H1 (cell line): Measurements from ENCODE around the gene SPTBN4. TPM values are rescaled to one million over a fixed set of nuclear protein-coding genes. Genes with fewer than 3 reads are reported as not detected.

Experiments used
- CTCF ChIA-PET: fragments of 300-600 bp; sonication (Branson Sonifier 250); formaldehyde crosslinking; loops from one replicate; lab custom pipeline; 2021; ENCODE audit not compliant: partially characterized antibody; lab: Charles Lee
- POLR2A ChIA-PET: fragments of 300-600 bp; sonication (Branson Sonifier 250); formaldehyde crosslinking; loops from one replicate; lab custom pipeline; 2021; ENCODE audit warnings: inconsistent platforms; ENCODE audit not compliant: partially characterized antibody; lab: Charles Lee
- DNase-seq, 2 experiments: peaks; one replicate each; pipeline versions ENCODE4 v3.0.0 to v3.0.0-alpha.2; 2010 to 2022; ENCODE audit warnings: low spot score in 2 of 2, low read depth in 1 of 2, mixed read lengths in 1 of 2
- FAIRE-seq: peaks from 2 replicates; lab custom pipeline; 2011; peaks lifted over from hg19 to GRCh38; lab: Jason Lieb, UNC
- H2AFZ ChIP-seq: 2 replicates; pipeline ENCODE4 v1.8.1; 2012; ENCODE audit warnings: low read length, inconsistent platforms
- H2AK5ac ChIP-seq: 2 replicates; pipeline ENCODE4 v1.6.1; 2013; ENCODE audit warnings: low read depth, low read length
- H2BK120ac ChIP-seq: replicated peaks from 2 replicates; pipeline ENCODE3; 2013; ENCODE audit warnings: low read depth, low read length, inconsistent platforms
- H2BK12ac ChIP-seq: 2 replicates; pipeline ENCODE4 v1.6.1; 2013; ENCODE audit warnings: low read depth, low read length
- H2BK15ac ChIP-seq: 2 replicates; pipeline ENCODE4 v1.6.1; 2013; ENCODE audit warnings: low read length
- H2BK20ac ChIP-seq: 2 replicates; pipeline ENCODE4 v1.6.1; 2013; ENCODE audit warnings: low read length
- H2BK5ac ChIP-seq: 2 replicates; pipeline ENCODE4 v1.6.1; 2013; ENCODE audit warnings: low read depth, low read length
- H3K14ac ChIP-seq: 2 replicates; pipeline ENCODE4 v1.6.1; 2013; ENCODE audit warnings: inconsistent platforms; ENCODE audit not compliant: insufficient read length
- H3K18ac ChIP-seq: 2 replicates; pipeline ENCODE4 v1.6.1; 2013; ENCODE audit warnings: low read length; ENCODE audit errors: extremely low read depth
- H3K23ac ChIP-seq: 2 replicates; pipeline ENCODE4 v1.6.1; 2013; ENCODE audit warnings: inconsistent platforms; ENCODE audit not compliant: insufficient read length
- H3K23me2 ChIP-seq: 2 replicates; pipeline ENCODE4 v1.6.1; 2013; ENCODE audit warnings: low read depth, low read length
- H3K27ac ChIP-seq: 2 replicates; pipeline ENCODE4 v1.6.1; 2011; ENCODE audit warnings: low read depth, low read length, inconsistent platforms
- H3K27me3 ChIP-seq, 4 experiments: replicated peaks in 1 of 4; 1 replicate in 1 of 4; 2 replicates in 3 of 4; pipeline versions ENCODE4 v1.6.1 to v1.8.1; 2011 to 2013; ENCODE audit warnings: low read length in 3 of 4, mild to moderate bottlenecking in 3 of 4, inconsistent platforms in 2 of 4, mixed read lengths in 2 of 4, moderate library complexity in 1 of 4; ENCODE audit not compliant: control insufficient read depth in 3 of 4, insufficient read depth in 3 of 4; ENCODE audit errors: extremely low read depth in 1 of 4
- H3K36me3 ChIP-seq, 4 experiments: 2 replicates each; pipeline versions ENCODE4 v1.6.1 to v1.8.1; 2011 to 2013; ENCODE audit warnings: mild to moderate bottlenecking in 4 of 4, low read length in 3 of 4, moderate library complexity in 2 of 4, control low read depth in 1 of 4, inconsistent platforms in 1 of 4; ENCODE audit not compliant: insufficient read depth in 4 of 4, control insufficient read depth in 2 of 4
- H3K4ac ChIP-seq: replicated peaks from 2 replicates; pipeline ENCODE3; 2013; ENCODE audit warnings: low read length, low read depth, mixed read lengths, inconsistent platforms; ENCODE audit not compliant: insufficient read length
- H3K4me1 ChIP-seq, 4 experiments: replicated peaks in 1 of 4; 1 replicate in 1 of 4; 2 replicates in 3 of 4; pipeline versions ENCODE4 v1.6.1 to v1.8.1; 2011 to 2013; ENCODE audit warnings: low read length in 3 of 4, inconsistent platforms in 2 of 4, mixed read lengths in 1 of 4; ENCODE audit not compliant: insufficient read depth in 4 of 4, control insufficient read depth in 3 of 4
- H3K4me2 ChIP-seq, 2 experiments: 2 replicates each; pipeline versions ENCODE4 v1.6.1 to v1.8.1; 2011 to 2013; ENCODE audit warnings: low read depth in 2 of 2, low read length in 2 of 2, control low read depth in 1 of 2, inconsistent platforms in 1 of 2, mild to moderate bottlenecking in 1 of 2; ENCODE audit not compliant: insufficient read depth in 1 of 2
- H3K4me3 ChIP-seq, 4 experiments: fragments of 200-600, 300-600 bp in 1 of 4; sonication (generic), shearing (Covaris generic), sonication (Bioruptor Twin) in 1 of 4; 2 replicates each; pipeline versions ENCODE4 v1.5.1 to v1.8.1; 2011 to 2016; ENCODE audit warnings: low read length in 4 of 4, low read depth in 3 of 4, control low read depth in 2 of 4, inconsistent platforms in 2 of 4, mild to moderate bottlenecking in 2 of 4, mixed read lengths in 1 of 4, moderate library complexity in 1 of 4; ENCODE audit not compliant: insufficient read depth in 2 of 4; ENCODE audit errors: extremely low read depth in 1 of 4
- H3K56ac ChIP-seq: replicated peaks from 2 replicates; pipeline ENCODE3; 2013; ENCODE audit warnings: low read depth, mild to moderate bottlenecking, mixed read lengths, low read length, inconsistent platforms; ENCODE audit not compliant: insufficient read length
- H3K79me1 ChIP-seq: 2 replicates; pipeline ENCODE4 v1.6.1; 2013; ENCODE audit warnings: low read depth, low read length, control low read depth
- H3K79me2 ChIP-seq, 2 experiments: 2 replicates each; pipeline versions ENCODE4 v1.6.1 to v1.8.1; 2012 to 2013; ENCODE audit warnings: low read length in 2 of 2, mild to moderate bottlenecking in 2 of 2, inconsistent platforms in 1 of 2; ENCODE audit not compliant: insufficient read depth in 2 of 2, control insufficient read depth in 1 of 2
- H3K9ac ChIP-seq, 4 experiments: replicated peaks in 1 of 4; 1 replicate in 1 of 4; 2 replicates in 3 of 4; pipeline versions ENCODE4 v1.6.1 to v1.8.1; 2011 to 2013; ENCODE audit warnings: low read depth in 3 of 4, low read length in 3 of 4, control low read depth in 2 of 4, mild to moderate bottlenecking in 2 of 4, moderate library complexity in 2 of 4, inconsistent platforms in 1 of 4; ENCODE audit errors: extremely low read depth in 1 of 4
- H3K9me3 ChIP-seq, 2 experiments: 2 replicates each; pipeline versions ENCODE4 v1.6.1 to v1.8.1; 2012 to 2013; ENCODE audit warnings: mild to moderate bottlenecking in 2 of 2, moderate library complexity in 2 of 2, control low read depth in 1 of 2, inconsistent platforms in 1 of 2, low read depth in 1 of 2, low read length in 1 of 2, mixed read lengths in 1 of 2; ENCODE audit not compliant: insufficient read depth in 2 of 2
- H4K20me1 ChIP-seq, 2 experiments: replicated peaks in 1 of 2; 2 replicates each; pipeline versions ENCODE3 to v1.8.1; 2011 to 2013; ENCODE audit warnings: inconsistent platforms in 2 of 2, low read length in 2 of 2, mild to moderate bottlenecking in 1 of 2; ENCODE audit not compliant: insufficient read depth in 2 of 2, control insufficient read depth in 1 of 2
- H4K5ac ChIP-seq: 2 replicates; pipeline ENCODE4 v1.6.1; 2013; ENCODE audit warnings: low read length, low read depth, mixed read lengths, inconsistent platforms; ENCODE audit not compliant: insufficient read length
- H4K8ac ChIP-seq: 2 replicates; pipeline ENCODE4 v1.8.0; 2013; ENCODE audit warnings: mild to moderate bottlenecking, moderate library complexity, low read length, inconsistent platforms; ENCODE audit not compliant: insufficient read depth; ENCODE audit errors: extremely low read depth
- H4K91ac ChIP-seq: replicated peaks from 2 replicates; pipeline ENCODE3; 2013; ENCODE audit warnings: low read length, mixed read lengths, inconsistent platforms; ENCODE audit not compliant: insufficient read length
- BCL11A ChIP-seq, 2 experiments: IDR thresholded peaks; one replicate each; pipeline ENCODE4 v1.6.1; 2011; ENCODE audit warnings: low read depth in 2 of 2, low read length in 2 of 2, mild to moderate bottlenecking in 2 of 2
- CTBP2 ChIP-seq: IDR thresholded peaks from 2 replicates; pipeline ENCODE4 v1.7.0; 2011; ENCODE audit warnings: borderline replicate concordance, mild to moderate bottlenecking, moderate library complexity, mixed read lengths, low read length; ENCODE audit not compliant: insufficient read depth, insufficient read length
- EZH2 ChIP-seq: fragments of 200-600 bp; sonication (generic); IDR thresholded peaks from 2 replicates; pipeline ENCODE4 v1.7.1; 2012; ENCODE audit warnings: low read depth, mild to moderate bottlenecking, moderate library complexity, low read length, inconsistent platforms; ENCODE audit not compliant: severe bottlenecking
- HDAC2 ChIP-seq, 2 experiments: fragments of 300-600 bp in 1 of 2; sonication (generic) in 1 of 2; IDR thresholded peaks; 2 replicates each; pipeline ENCODE4 v1.6.1; 2011 to 2012; ENCODE audit warnings: low read depth in 2 of 2, low read length in 2 of 2, mild to moderate bottlenecking in 2 of 2, moderate library complexity in 2 of 2, borderline replicate concordance in 1 of 2, inconsistent platforms in 1 of 2
- NRF1 ChIP-seq: IDR thresholded peaks from 2 replicates; pipeline ENCODE4 v1.6.1; 2011; ENCODE audit warnings: mild to moderate bottlenecking, low read depth, low read length, improper control_type of control experiment
- POLR2A ChIP-seq, 2 experiments: IDR thresholded peaks; 1 replicate in 1 of 2; 2 replicates in 1 of 2; pipeline ENCODE4 v1.6.1; 2011; ENCODE audit warnings: low read depth in 2 of 2, low read length in 2 of 2, mild to moderate bottlenecking in 2 of 2; ENCODE audit errors: control extremely low read depth in 1 of 2
- SIN3A ChIP-seq, 2 experiments: IDR thresholded peaks in 1 of 2; conservative IDR thresholded peaks in 1 of 2; 2 replicates each; pipeline ENCODE4 v1.6.1; 2011 to 2012; ENCODE audit warnings: low read length in 2 of 2, improper control_type of control experiment in 1 of 2, low read depth in 1 of 2, mild to moderate bottlenecking in 1 of 2
- TBP ChIP-seq: IDR thresholded peaks from 2 replicates; pipeline ENCODE4 v1.6.1; 2011; ENCODE audit warnings: low read depth, low read length, improper control_type of control experiment
- TCF12 ChIP-seq: IDR thresholded peaks from 2 replicates; pipeline ENCODE4 v1.6.1; 2011; ENCODE audit warnings: low read depth, mild to moderate bottlenecking, low read length
- TEAD4 ChIP-seq: IDR thresholded peaks from 2 replicates; pipeline ENCODE4 v1.6.1; 2012; ENCODE audit warnings: low read depth, low read length, inconsistent platforms, mixed read lengths
- WGBS, 2 experiments: shearing (Covaris generic) in 1 of 2; methylation state at CpG; one replicate each; pipeline versions ENCODE4 v1.1.6 to v1.1.7; 2013 to 2015; ENCODE audit warnings: low lambda C conversion rate in 2 of 2, mixed read lengths in 2 of 2, inconsistent platforms in 1 of 2, low coverage in 1 of 2, missing lambda C conversion rate in 1 of 2; ENCODE audit not compliant: insufficient replicate concordance in 2 of 2, insufficient coverage in 1 of 2, insufficient read length in 1 of 2; ENCODE audit errors: extremely low coverage in 1 of 2, missing lambda C conversion rate in 1 of 2; 5-methylcytosine and 5-hydroxymethylcytosine counted together
- polyA plus RNA-seq, 7 experiments: library from polyadenylated mRNA; depleted of rRNA in 3 of 7; stranded (reverse) in 5 of 7; unstranded in 2 of 7; fragments of >200 nt in 5 of 7; fragments of 200-250 nt in 2 of 7; gene quantifications; 1 replicate in 5 of 7; 2 replicates in 1 of 7; 4 replicates in 1 of 7; pipeline versions ENCODE4 v1.2.1 to v1.2.3, GENCODE V29; 2011 to 2013; ENCODE audit warnings: missing spikeins in 2 of 7, mixed read lengths in 2 of 7
- total RNA-seq: library from RNA; stranded (reverse); fragmentation: NEBNext Ultra II Directional; extraction: Animal tissue kit (Norgen Biotek cat#: 25700); gene quantifications from 2 replicates; pipeline ENCODE4 v1.2.1, GENCODE V29; 2021

Gene SPTBN4
- total and polyA plus RNA-seq, 2 of the 8 experiments (the other 6 are each of a cell fraction or from before 2014, with no cell fraction given), result 1.9 to 3.0 TPM

- Histone ChIP-seq H3K14ac (no peak overlapping the region), H2AK5ac (no peak overlapping the region), H4K20me1 (no peaks in the 10 kb centered on the region), H2BK15ac (no peak overlapping the region; the same call in 1 of the 2 replicates), H3K4me2 (peak overlapping the region; percentile 26 to 65; a peak in 3 of 4 replicates), H3K79me2 (no peaks in the 10 kb centered on the region), H4K91ac (no peak overlapping the region), H2BK12ac (peak overlapping the region; percentile 60; the same call in 1 of the 2 replicates), H2BK5ac (no peak overlapping the region), H2BK20ac (no peak overlapping the region), H2AFZ (no peak overlapping the region), H3K9ac (no peak overlapping the region), H3K4me3 (peak overlapping the region in 2 of 4 experiments; percentile 23 to 47; a peak in 6 of 8 replicates), H3K27ac (no peak overlapping the region), H4K5ac (no peak overlapping the region), H3K18ac (peak overlapping the region; percentile 71), H3K79me1 (no peaks in the 10 kb centered on the region), H4K8ac (peak overlapping the region; percentile 57), H3K4ac (no peak overlapping the region), H3K56ac (no peak overlapping the region), H3K36me3 (no peaks in the 10 kb centered on the region), H3K23ac (no peak overlapping the region), H3K23me2 (peaks cover 4% of the 10 kb centered on the region; the same call in 1 of the 2 replicates), H3K4me1 (peaks cover 0 to 4% (median 1%) of the 10 kb centered on the region in 4 experiments; a peak in 3 of 7 replicates), H2BK120ac (no peak overlapping the region), H3K27me3 (peaks cover 17 to 48% (median 36%) of the 10 kb centered on the region in 4 experiments), H3K9me3 (peaks cover 0 to 8% of the 10 kb centered on the region in 2 experiments; a peak in 2 of 4 replicates)
- DNase-seq (peak in 1 of 2 experiments; percentile 77), FAIRE-seq (no peak)
- ChIA-PET CTCF (interaction anchor here (0.8 to 2.7 kb wide), 9 partner anchors 9 to 115 kb away, joined by 3 to 10 read pairs (median 4); partner anchors contain the start of gene BLVRB), POLR2A (interaction anchor here (0.9 to 1.1 kb wide), 2 partner anchors 21 to 65 kb away, joined by 3 read pairs; no protein-coding TSS in a partner anchor)
- 21% methylated on average over 72 of the region's 91 CpGs; no CpG with 5 or more reads in 1 of the 2 experiments for WGBS, 2 experiments
- no peak for TF ChIP-seq CTBP2
- TF ChIP-seq TCF12, result no peak
- no peak for TF ChIP-seq BCL11A (IDR thresholded peaks at IDR 0.05; ENCODE audit: low read depth in 2 of 2, low read length in 2 of 2)
- TF ChIP-seq TEAD4, result no peak
- TF ChIP-seq TBP, result no peak; the same call in 1 of the 2 replicates
- no peak for TF ChIP-seq SIN3A (conservative IDR thresholded peaks at IDR 0.05 in 1 of 2, IDR thresholded peaks at IDR 0.05 in 1 of 2; ENCODE audit: low read depth in 1 of 2, low read length in 2 of 2)
- peak in 1 of 2 experiments; percentile 93; a peak in 1 of 4 replicates for TF ChIP-seq HDAC2 (IDR thresholded peaks at IDR 0.05; ENCODE audit: borderline replicate concordance in 1 of 2, low read depth in 2 of 2, low read length in 2 of 2)
- no peak for TF ChIP-seq NRF1
- TF ChIP-seq POLR2A (IDR thresholded peaks at IDR 0.05; ENCODE audit: control extremely low read depth in 1 of 2, low read depth in 2 of 2, low read length in 2 of 2), result no peak
- TF ChIP-seq EZH2, result peak; percentile 78
These were observed 52.8 kb downstream of the SPTBN4 start for GRCh38 chr19:40519352-40520322.
